Activated B cell treated with CpG ODN at 0.5 μM for 24 hours (primary cell): ENCODE data around the gene MMP10. TPM values are rescaled to one million over a fixed set of nuclear protein-coding genes. Genes with fewer than 3 reads are reported as not detected.
"Not testable (repeated sequence)": the region's sequence is repeated elsewhere in the genome, so short reads cannot be mapped to it uniquely, and the experiment has no call there.

Experiments used
- ATAC-seq: fragments of 200-7000 bp; cut with Tn5 transposase; one replicate; pipeline ENCODE4 v1.10.0; 2021; ENCODE audit warnings: low read depth, mild to moderate bottlenecking, moderate library complexity
- CTCF ChIA-PET: fragments of 350-600 bp; sonication (Branson Sonifier 250); formaldehyde crosslinking; loops from one replicate; lab custom pipeline; 2021; ENCODE audit warnings: antibody characterized with exemption; lab: Charles Lee
- POLR2A ChIA-PET: fragments of 350-600 bp; sonication (Branson Sonifier 250); formaldehyde crosslinking; loops from one replicate; lab custom pipeline; 2021; ENCODE audit warnings: antibody characterized with exemption; lab: Charles Lee
- DNase-seq: peaks from one replicate; pipeline ENCODE4 v3.0.0; 2022
- H3K27ac Mint-ChIP-seq: one replicate; pipeline ENCODE4 v1.8.0; 2020; ENCODE audit warnings: mixed read lengths
- H3K27me3 Mint-ChIP-seq: one replicate; pipeline ENCODE4 v1.8.0; 2021; ENCODE audit warnings: mixed read lengths
- H3K36me3 Mint-ChIP-seq: one replicate; pipeline ENCODE4 v1.8.0; 2021; ENCODE audit warnings: low read depth, mixed read lengths
- H3K4me1 Mint-ChIP-seq: one replicate; pipeline ENCODE4 v1.8.0; 2021; ENCODE audit warnings: mixed read lengths
- H3K4me3 Mint-ChIP-seq: one replicate; pipeline ENCODE4 v1.8.0; 2020; ENCODE audit warnings: mild to moderate bottlenecking, mixed read lengths
- H3K9me3 Mint-ChIP-seq: one replicate; pipeline ENCODE4 v1.8.0; 2020; ENCODE audit warnings: mixed read lengths
- CTCF ChIP-seq: fragments of 200-600 bp; IDR thresholded peaks from one replicate; pipeline ENCODE4 v1.8.0; 2022; ENCODE audit warnings: antibody characterized with exemption, mild to moderate bottlenecking
- intact Hi-C: fragments of 100-400 bp; cut with micrococcal nuclease; formaldehyde crosslinking; loops from one replicate; pipeline ENCODE4 v1.15.1; 2024
- total RNA-seq: library from RNA; stranded (reverse); gene quantifications from 2 replicates; pipeline ENCODE4 v1.2.3, GENCODE V29; 2022

MMP10 gene
- total RNA-seq, 1 donor from 2014 or later = not detected

- ChIA-PET POLR2A (no interaction called here), CTCF (no interaction called here)
- TF ChIP-seq CTCF = no peak
- Mint-ChIP-seq H3K27me3 (peaks cover 19% of the 10 kb centered on the region), H3K36me3 (no peaks in the 10 kb centered on the region), H3K4me1 (no peaks in the 10 kb centered on the region), H3K4me3 (no peak overlapping the region), H3K27ac (no peak overlapping the region), H3K9me3 (peaks cover 6% of the 10 kb centered on the region)
- DNase-seq (no peak), ATAC-seq (no peak)
- intact Hi-C loops = no loop called here
These were observed 31.2 kb downstream of the MMP10 start for GRCh38 chr11:102749101-102749722.

GRCh38 chr11:102746746-102747578 is 33.5 kb downstream of the MMP10 start:
- ATAC-seq, H3K36me3 Mint-ChIP-seq, POLR2A ChIA-PET, CTCF ChIA-PET, H3K4me3 Mint-ChIP-seq, H3K27ac Mint-ChIP-seq, intact Hi-C loops, H3K4me1 Mint-ChIP-seq, H3K9me3 Mint-ChIP-seq, DNase-seq: not testable (repeated sequence)
- H3K27me3 Mint-ChIP-seq = peaks cover 10% of the 10 kb centered on the region

- ATAC-seq = no peak
- no peaks in the 10 kb centered on the region for H3K9me3 Mint-ChIP-seq
- peaks cover 27% of the 10 kb centered on the region for H3K27me3 Mint-ChIP-seq
- TF ChIP-seq CTCF = no peak
- CTCF ChIA-PET = no interaction called here
- H3K36me3 Mint-ChIP-seq = no peaks in the 10 kb centered on the region
- H3K4me1 Mint-ChIP-seq = no peaks in the 10 kb centered on the region
- POLR2A ChIA-PET = no interaction called here
- no peak overlapping the region for H3K27ac Mint-ChIP-seq
- no peak overlapping the region for H3K4me3 Mint-ChIP-seq
- no peak for DNase-seq
- intact Hi-C loops = no loop called here
These were observed 45.8 kb downstream of the MMP10 start for GRCh38 chr11:102734650-102735049.

GRCh38 chr11:102733232-102733875 is 47.1 kb downstream of the MMP10 start:
- TF ChIP-seq CTCF = no peak
- no peaks in the 10 kb centered on the region for H3K4me1 Mint-ChIP-seq
- H3K9me3 Mint-ChIP-seq = no peaks in the 10 kb centered on the region
- no peak for DNase-seq
- H3K27me3 Mint-ChIP-seq = peaks cover 27% of the 10 kb centered on the region
- no peak overlapping the region for H3K27ac Mint-ChIP-seq
- POLR2A ChIA-PET = no interaction called here
- H3K36me3 Mint-ChIP-seq = no peaks in the 10 kb centered on the region
- H3K4me3 Mint-ChIP-seq = no peak overlapping the region
- no peak for ATAC-seq
- CTCF ChIA-PET = no interaction called here
- intact Hi-C loops = loop anchor here (1.0 kb wide), 1 partner anchor 208 kb away; no protein-coding TSS in a partner anchor

GRCh38 chr11:102730944-102731343 is 49.5 kb downstream of the MMP10 start:
- ATAC-seq, CTCF ChIA-PET, H3K4me1 Mint-ChIP-seq, intact Hi-C loops, DNase-seq, H3K4me3 Mint-ChIP-seq, POLR2A ChIA-PET, H3K27ac Mint-ChIP-seq, H3K9me3 Mint-ChIP-seq, H3K36me3 Mint-ChIP-seq: not testable (repeated sequence)
- peaks cover 22% of the 10 kb centered on the region for H3K27me3 Mint-ChIP-seq
